IPS-NIHi11 (cell line): Measurements from ENCODE around the gene CTNNA3.

ENCODE experiments used
- DNase-seq: peaks from one replicate; pipeline ENCODE4 v3.0.0; 2012; ENCODE audit warnings: mixed read lengths, low spot score

CTNNA3 gene

DNA sequence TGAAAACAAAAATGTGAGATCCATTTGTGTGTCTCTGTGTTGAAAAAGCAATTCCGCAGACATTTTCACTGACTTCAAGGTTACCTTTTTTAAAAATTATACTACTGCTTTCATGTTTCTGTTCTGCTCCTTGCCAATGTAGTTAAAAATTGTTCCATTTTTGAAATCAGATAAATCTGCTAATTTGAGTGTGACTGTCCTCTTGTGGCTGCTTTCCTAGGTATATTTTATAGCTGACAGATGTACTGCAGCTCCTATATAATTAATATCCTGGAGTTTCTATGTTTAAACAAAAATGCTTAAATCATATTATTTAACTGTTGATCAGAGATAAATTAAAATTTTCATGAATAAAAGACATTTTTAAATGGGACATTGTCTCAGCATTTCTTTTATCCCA is 947.8 kb downstream of the CTNNA3 start:
- DNase-seq: no peak

- DNase-seq: no peak
Observed at GRCh38 chr10:66747451-66747850, 948.5 kb downstream of the CTNNA3 start.

- no peak for DNase-seq
Observed at GRCh38 chr10:66746711-66747110, 949.3 kb downstream of the CTNNA3 start.

GRCh38 chr10:66746246-66746645 is 949.7 kb downstream of the CTNNA3 start:
- no peak for DNase-seq

DNA sequence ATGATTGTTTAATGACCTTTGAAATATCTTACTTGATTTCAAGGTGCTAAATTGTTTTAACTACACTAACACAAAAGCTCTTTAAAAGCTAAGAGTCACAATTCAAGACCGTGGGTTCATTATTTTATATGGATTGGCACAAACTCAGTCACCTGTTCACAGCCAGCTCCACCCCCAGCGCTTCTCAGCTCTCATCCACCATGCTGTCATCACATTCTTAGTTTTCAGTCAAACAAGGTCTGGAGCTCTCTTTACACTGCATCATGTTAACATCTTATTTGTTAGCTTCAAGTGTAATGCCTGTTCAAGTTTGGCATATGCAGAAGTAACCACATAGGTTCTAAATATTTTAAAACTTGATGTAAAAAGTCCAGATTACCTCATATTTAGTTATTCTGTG is 951.1 kb downstream of the CTNNA3 start:
- no peak for DNase-seq

GRCh38 chr10:66737241-66737640 is 958.8 kb downstream of the CTNNA3 start:
- no peak for DNase-seq

- no peak for DNase-seq
Observed at GRCh38 chr10:66723608-66724400, 972.2 kb downstream of the CTNNA3 start.

DNA sequence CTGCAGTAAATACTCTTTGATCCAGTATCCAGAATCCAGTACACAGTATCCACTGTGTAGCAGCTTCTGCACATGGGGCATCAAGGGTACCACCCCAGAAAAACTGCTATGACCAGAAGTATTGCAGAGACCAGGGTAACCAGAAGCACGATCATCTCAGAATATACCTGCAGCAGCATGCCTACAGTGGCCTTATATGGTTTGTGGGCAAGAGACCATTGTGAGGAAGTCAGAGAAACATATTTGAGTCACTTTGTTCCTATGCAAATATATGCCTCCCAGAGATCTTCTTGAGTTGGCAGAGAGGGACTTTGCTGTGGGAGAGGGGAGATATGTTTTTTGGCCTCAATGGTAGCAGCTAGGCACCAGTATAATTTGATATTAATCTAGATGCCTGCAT is 976.5 kb downstream of the CTNNA3 start:
- no peak for DNase-seq

DNA sequence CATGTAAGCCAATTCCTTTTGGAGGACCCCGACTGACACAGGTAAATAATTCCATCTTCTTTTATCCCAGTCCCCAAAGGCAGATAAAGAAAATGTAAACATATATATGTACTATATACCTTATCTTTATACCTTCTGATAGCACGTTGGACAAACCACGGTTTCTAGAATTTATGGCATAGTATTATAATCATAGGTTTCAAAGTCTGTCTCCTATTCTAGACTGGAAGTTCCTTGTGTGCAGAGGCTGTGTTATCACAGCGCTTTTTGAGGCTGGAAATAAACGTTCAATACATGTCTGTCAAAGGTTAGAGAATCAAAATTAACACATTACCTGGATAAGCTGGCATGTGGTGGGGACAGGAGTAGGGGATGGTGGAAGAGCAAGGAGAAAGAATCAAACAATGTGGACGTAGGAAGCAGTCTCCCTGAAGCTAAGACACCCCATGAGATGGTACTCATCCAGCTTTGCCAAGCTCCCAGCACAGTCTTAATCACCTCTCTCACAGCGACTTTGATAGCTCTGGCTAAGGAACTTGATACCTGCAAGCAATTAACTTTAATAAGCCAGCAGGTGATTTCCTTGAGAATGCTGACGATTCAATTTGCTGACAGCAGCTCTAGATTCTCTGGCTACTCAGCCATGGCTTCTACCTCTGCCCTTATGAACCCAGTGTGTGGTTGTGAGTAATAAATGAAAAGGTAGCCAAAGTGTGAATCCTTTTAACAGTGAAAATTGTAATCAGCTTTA is 978.6 kb downstream of the CTNNA3 start:
- peak; percentile 13 for DNase-seq

DNA sequence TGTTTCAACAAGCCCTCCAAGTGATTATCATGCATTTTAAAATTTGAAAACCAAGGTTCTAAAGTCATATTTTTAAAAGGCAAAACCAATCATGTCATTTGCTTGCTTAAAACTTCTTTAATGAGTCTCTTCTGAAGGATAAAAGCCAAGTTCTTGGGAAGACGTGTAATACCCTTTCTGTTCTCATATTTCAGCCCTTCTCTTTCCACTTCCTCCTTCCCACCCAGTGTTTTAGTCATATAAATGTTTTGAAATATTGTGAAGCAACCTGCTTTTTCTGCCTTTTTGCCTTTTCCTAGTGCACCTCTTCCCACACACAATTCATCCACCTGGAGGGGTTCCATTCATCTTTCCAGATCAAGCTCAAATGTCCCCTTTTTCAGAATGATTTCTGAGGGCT is 981.3 kb downstream of the CTNNA3 start:
- DNase-seq: no peak

- DNase-seq: no peak
Observed at GRCh38 chr10:66713387-66713786, 982.6 kb downstream of the CTNNA3 start.

- DNase-seq: no peak
Observed at GRCh38 chr10:66698069-66698468, 997.9 kb downstream of the CTNNA3 start.

DNA sequence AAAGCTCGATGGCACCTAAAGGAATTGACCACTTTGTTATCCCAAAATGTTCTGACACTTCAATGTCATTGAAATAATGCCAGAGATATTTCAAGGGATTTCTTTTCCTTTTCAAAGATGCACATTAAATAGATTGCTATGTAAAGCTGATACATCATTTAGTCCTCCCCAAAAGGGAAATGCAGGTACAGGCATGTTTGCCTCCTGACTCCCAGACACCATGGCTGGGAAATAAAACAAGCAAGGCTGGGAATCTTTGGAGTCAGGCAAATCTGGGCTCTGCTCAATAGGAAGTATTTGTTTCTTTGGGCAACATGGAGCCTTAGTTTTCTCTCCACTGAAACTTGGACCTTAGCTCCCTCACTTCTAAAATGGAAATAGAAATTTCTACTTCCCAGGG is 1000.9 kb downstream of the CTNNA3 start:
- DNase-seq: no peak

DNA sequence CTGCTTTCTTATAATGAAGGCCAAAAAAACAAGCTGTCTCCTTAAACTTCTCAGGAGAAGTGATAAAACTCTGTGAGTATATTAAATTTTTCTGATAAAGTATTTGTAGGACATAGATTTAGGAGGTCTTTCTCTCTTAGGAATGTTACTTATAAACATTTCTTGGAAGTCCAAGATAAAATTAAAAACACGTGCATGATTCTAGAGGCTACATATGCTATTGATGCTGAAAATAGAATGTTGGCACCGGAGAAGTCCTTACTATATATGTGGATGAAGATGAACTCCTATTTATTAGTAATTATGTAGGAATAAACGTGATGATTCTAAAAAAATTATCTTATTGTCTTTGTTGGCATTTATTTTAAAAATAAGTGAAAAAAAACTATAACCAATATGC is 1011.4 kb downstream of the CTNNA3 start:
- no peak for DNase-seq

DNA sequence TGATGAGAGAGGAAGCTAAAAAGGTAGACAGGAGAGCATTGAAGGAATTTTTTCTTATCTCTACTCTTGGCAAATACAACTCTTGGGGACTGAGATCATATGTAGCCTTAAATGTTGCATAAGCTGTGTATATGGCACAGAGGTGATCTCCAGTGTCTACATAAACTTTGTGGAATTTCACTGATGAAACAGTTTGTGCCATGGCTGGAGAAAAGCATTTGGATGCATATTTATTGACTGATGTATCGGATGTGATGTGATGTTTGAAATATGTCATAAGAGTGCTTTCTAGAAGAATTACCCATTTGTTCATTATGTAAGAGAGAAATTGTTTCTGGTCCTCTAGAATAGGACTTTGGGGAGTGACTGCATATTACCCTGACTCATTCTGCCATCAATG is 1015.1 kb downstream of the CTNNA3 start:
- DNase-seq: no peak

- no peak for DNase-seq
Observed at GRCh38 chr10:66678521-66678920, 1017.5 kb downstream of the CTNNA3 start.

GRCh38 chr10:66673071-66673470 is 1022.9 kb downstream of the CTNNA3 start:
- DNase-seq: no peak

DNA sequence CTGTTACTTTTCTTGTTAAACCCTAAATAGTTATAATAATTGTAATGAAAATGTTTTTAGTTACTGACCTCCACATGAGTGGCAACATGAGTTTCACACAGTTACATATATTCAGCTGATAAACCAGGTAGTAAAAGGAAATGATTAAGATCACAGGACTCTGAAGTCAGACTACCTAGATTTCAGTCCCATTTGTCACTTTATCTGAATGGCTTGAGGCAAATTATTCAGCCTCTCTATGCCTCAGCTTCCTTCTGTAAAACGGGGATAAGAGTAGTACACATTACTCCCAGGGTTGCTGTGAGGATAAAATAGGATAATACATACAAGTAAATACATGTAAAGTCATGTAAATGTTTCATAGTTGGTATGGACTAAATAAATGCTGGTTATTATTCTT is 1024.4 kb downstream of the CTNNA3 start:
- DNase-seq: no peak

- DNase-seq: no peak
Observed at GRCh38 chr10:66671064-66671463, 1024.9 kb downstream of the CTNNA3 start.

GRCh38 chr10:66656499-66656898 is 1039.5 kb downstream of the CTNNA3 start:
- DNase-seq: no peak

DNA sequence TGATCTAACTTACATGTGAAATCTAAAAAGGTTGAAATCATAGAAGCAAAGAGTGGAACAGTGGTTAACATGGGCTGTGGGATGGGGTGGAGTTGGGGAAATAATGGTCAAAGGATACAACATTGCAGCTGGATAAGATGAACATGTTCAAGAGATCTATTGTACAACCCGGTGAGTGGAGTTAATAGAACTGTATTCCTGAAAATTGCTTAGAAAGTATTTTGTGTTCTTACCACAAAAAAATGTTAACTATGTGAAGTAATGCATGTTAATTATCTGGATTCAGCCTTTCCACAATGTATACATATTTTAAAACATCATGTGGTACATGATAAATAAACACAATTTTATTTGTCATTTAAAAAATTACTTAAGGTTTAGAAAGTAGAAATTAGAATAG is 1041.1 kb downstream of the CTNNA3 start:
- no peak for DNase-seq

- DNase-seq: no peak
Observed at GRCh38 chr10:66651308-66652082, 1044.5 kb downstream of the CTNNA3 start.

- no peak for DNase-seq
Observed at GRCh38 chr10:66649626-66650025, 1046.4 kb downstream of the CTNNA3 start.
